Stimulated activated naive CD8-positive, alpha-beta T cell treated with anti-CD3 and anti-CD28 coated beads, Interleukin-15, amount 100 ng/mL, for 72 hours (primary cell): Measurements from ENCODE around the gene TMEM35A.

ENCODE experiments used
- ATAC-seq: fragments of 150-1000 bp; cut with Tn5 transposase; 2 replicates; pipeline ENCODE4 v1.10.0; 2021; ENCODE audit warnings: mild to moderate bottlenecking, moderate library complexity
- DNase-seq, 2 donors: peaks; one replicate each; pipeline ENCODE4 v3.0.0; 2021 to 2022
- H3K27ac Mint-ChIP-seq, 2 donors: one replicate each; pipeline ENCODE4 v1.8.0; 2022; ENCODE audit warnings: mild to moderate bottlenecking in 2 of 2, mixed read lengths in 2 of 2, moderate library complexity in 2 of 2
- H3K27me3 Mint-ChIP-seq: one replicate; pipeline ENCODE4 v1.8.0; 2022; ENCODE audit warnings: mixed read lengths
- H3K4me1 Mint-ChIP-seq: one replicate; pipeline ENCODE4 v1.8.0; 2022; ENCODE audit warnings: mild to moderate bottlenecking, mixed read lengths
- H3K4me3 Mint-ChIP-seq, 2 donors: one replicate each; pipeline ENCODE4 v1.8.0; 2022; ENCODE audit warnings: mild to moderate bottlenecking in 2 of 2, mixed read lengths in 2 of 2, moderate library complexity in 1 of 2
- H3K9me3 Mint-ChIP-seq, 2 donors: one replicate each; pipeline ENCODE4 v1.8.0; 2022; ENCODE audit warnings: mixed read lengths in 2 of 2

TMEM35A gene

GRCh38 chrX:101097546-101098453 is 19.1 kb downstream of the TMEM35A start, which contains the start of gene CENPI:
Gene CENPI, plus strand, starts transcription at chrX:101098204. Its CDS starts 2,867 bp downstream, at chrX:101101071.
- ATAC-seq (peak; percentile 99), DNase-seq (peak; percentile 90 to 95)
- H3K4me3 Mint-ChIP-seq: peak within 1 kb of the TSS; percentile 82 to 92
- H3K27ac Mint-ChIP-seq: peak within 1 kb of the TSS; percentile 69 to 81
- peaks cover 19% of the 10 kb centered on the region for H3K4me1 Mint-ChIP-seq
- H3K27me3 Mint-ChIP-seq: no peaks in the 10 kb centered on the region
- H3K9me3 Mint-ChIP-seq: no peaks in the 10 kb centered on the region

DNA sequence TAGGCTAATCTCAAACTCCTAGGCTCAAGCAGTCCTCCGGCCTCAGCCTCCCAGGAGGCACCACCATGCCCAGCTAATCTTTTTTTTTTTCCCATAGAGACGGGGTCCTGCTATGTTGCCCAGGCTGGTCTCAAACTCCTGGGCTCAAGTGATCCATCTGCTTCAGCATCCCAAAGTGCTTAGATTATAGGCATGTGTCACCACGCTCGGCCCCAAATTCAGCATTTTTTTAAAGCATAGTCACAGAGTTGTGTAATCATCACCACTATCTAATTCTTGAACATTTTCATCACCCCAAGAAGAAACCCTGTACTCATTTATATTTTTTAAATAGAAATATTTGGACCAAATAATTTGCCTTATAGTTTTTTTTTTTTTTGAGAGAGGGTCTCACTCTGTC is 29.6 kb downstream of the TMEM35A start:
- Mint-ChIP-seq H3K27me3 (no peaks in the 10 kb centered on the region), H3K4me1 (no peaks in the 10 kb centered on the region), H3K9me3 (no peaks in the 10 kb centered on the region), H3K4me3 (no peak overlapping the region), H3K27ac (no peak overlapping the region)
- no peak for ATAC-seq
- DNase-seq: no peak

- DNase-seq (no peak), ATAC-seq (no peak)
- no peaks in the 10 kb centered on the region for H3K27me3 Mint-ChIP-seq
- no peaks in the 10 kb centered on the region for H3K4me1 Mint-ChIP-seq
- no peaks in the 10 kb centered on the region for H3K9me3 Mint-ChIP-seq
- no peak overlapping the region for H3K4me3 Mint-ChIP-seq
- no peak overlapping the region for H3K27ac Mint-ChIP-seq
Measured at GRCh38 chrX:101117701-101118100, 39.0 kb downstream of the TMEM35A start.

- Mint-ChIP-seq H3K4me1 (no peaks in the 10 kb centered on the region), H3K27me3 (no peaks in the 10 kb centered on the region), H3K9me3 (no peaks in the 10 kb centered on the region), H3K27ac (no peak overlapping the region), H3K4me3 (no peak overlapping the region)
- no peak for DNase-seq
- no peak for ATAC-seq
Measured at GRCh38 chrX:101136235-101136634, 57.6 kb downstream of the TMEM35A start.
